Suppressor macrophage (primary cell): ENCODE results near the gene RIMS1.
A peak's percentile ranks its signal among the peaks of the same experiment; 100 is the strongest.

ENCODE experiments used
- DNase-seq, 4 experiments: peaks; one replicate each; pipeline ENCODE4 v3.0.0-alpha.2; 2020 to 2022

The RIMS1 gene

DNA sequence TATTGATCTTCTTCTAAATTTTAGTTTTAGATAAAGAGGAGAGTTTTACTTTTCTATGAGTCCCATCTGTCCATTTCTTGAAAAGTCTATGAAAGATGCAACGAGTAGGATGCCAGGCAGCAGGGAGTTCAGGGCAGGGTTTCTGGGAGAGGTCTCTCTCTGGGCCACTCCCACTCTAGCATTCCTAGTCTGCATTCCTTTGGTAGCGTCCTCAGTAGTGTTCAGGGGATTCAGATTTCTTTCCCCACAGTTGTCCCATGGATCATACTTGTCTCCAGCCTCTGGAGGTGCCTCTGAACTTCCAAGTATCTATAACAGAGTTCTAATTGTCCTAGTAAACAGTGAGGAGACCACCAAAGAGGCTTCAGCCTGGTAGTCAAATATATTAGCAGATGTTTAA is 225.3 kb downstream of the RIMS1 start:
- no peak for DNase-seq

DNA sequence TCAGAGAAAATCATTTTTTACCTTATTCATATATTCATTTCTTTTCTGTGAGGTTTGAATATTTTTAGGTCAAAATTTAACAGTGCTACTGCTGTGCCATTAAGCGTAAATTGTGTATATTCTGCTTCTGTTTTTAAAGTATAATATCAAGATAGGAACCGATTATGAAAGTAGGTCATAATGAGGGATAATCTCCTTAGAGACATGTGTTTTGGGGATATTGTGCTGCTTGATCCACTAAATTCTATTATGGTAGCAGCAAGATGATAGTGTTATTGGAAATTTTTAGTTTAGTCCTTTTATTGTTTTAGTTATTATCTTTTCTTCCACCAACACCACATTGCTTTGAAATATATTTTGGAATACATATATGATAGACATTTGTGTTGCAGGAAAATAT is 244.0 kb downstream of the RIMS1 start:
- DNase-seq, result no peak

DNA sequence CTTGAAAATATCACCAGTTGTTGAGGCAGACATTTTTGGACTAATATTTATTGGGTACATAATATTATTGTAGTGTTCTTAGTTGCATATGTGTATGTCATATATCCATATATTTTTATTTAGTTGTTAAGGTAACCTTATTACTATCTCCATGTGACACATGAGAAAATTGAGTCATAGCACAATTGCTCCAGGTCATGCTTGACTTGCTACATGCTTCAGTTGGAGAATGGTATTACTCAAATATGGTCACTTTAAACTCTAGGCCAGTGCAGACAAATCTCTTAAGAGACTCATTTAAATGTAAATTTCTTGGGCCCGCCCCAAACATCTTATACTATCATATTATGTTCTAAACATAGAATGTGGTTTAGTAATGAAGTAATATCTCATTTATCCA is 246.1 kb downstream of the RIMS1 start:
- DNase-seq, result no peak

DNA sequence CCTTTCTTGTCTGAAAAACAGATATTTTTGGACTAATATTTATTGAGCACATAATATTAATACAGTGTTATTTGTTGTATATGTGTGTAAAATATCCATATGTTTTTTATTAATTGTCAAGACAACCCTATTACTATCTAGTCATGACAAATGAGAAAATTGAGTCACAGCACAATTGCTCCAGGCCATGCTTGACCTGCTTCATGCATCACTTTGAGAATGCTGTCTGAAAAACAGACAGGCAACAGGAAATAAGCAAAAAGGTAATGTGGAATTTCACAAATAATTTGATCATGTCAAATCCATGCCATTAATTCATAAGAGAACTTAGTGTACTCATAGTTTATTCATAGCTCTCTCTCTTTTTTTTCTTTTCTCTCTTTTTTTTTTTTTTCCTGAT is 246.5 kb downstream of the RIMS1 start:
- DNase-seq, result no peak

DNA sequence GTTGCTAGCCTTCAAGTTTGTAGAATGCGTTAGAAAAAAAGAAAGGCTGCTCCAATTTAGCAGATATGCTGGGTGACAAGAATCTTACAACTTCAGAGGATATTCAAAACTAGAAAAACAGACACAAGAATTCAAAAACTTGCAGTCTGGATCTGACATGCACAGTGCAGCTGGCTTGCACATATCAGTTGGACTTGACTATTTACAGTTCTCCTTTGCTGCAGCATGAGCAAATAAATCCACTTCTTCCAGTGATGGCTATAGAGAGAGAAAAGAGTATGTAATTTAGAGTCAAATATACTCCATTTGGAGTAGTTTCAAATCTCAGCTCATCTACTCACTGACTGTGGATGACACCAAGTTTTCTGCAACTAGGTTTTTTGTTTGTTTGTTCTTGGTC is 247.0 kb downstream of the RIMS1 start:
- no peak for DNase-seq

DNA sequence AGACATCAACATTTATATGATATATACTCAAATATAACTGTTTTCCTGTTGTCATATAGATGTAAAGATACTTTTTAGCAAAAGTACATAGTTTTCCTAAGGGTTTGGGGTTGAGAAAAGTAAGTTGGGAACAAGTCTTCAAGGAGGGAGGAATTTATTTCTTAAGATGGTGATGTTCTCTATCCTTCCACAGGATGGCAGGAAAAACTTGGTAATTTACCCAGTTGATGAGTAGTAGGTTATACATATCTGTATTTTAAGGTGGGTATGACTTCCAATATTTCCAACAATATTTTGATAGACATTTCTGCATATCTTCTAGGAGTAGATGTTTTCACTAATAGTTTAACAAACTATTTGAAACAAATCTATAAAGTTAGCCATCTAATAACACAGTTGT is 254.4 kb downstream of the RIMS1 start:
- no peak for DNase-seq

DNA sequence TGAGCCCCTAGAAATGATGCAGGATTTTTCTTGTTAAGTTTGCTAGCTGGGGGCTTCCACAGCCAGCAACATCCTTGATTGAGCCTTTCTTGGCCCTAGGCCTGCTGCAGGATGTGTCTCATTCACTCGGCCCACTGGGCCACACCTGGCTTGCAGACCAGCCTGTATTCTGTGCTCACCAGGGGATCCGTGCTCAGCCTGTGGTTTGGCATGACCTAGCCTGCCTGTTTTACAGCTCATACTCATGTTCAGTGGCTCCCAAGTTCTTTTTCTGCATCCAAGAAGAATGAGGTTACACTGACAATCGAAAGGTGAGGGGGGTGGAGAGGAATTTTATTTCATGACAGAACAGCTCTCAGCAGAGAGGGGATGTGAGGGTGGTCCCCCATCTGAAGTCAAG is 263.4 kb downstream of the RIMS1 start:
- no peak for DNase-seq

DNA sequence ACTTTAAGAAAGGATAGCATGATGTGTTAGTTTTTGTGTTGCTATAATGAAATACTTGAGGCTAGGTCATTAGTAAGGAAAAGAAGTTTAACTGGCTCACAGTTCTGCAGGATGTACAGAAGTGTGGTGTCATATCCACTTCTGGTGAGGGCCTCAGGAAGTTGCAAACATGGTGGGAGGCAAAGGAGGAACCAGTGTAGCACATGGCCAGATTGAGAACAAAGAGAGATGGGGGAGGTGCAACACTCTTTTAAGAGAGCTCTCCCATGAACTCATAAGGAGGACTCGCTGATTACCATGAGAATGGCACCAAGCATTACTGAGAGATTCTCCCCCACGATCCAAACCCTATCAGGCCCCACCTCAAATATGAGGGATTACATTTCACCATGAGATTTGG is 265.4 kb downstream of the RIMS1 start:
- peak in 3 of 4 experiments; percentile 10 to 35 (median 11) for DNase-seq

DNA sequence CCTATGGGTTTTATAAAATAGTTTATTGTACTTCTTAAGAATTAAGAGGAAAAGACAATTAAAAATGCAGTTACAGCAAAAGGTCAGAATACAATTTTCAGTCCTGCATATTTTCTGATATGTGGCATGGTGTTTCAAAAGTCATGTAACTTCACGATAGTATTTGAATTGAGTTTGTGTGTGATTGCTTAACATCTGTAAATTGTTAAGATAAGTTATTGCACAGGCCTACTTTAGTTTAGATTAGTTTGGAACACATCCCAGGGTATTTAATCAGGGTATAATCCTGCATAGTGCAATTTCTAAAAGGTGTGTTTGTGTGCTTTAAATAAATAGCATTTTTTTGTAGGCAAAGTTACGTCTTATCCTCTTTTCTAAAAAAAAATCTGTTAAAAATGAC is 289.6 kb downstream of the RIMS1 start:
- no peak for DNase-seq

DNA sequence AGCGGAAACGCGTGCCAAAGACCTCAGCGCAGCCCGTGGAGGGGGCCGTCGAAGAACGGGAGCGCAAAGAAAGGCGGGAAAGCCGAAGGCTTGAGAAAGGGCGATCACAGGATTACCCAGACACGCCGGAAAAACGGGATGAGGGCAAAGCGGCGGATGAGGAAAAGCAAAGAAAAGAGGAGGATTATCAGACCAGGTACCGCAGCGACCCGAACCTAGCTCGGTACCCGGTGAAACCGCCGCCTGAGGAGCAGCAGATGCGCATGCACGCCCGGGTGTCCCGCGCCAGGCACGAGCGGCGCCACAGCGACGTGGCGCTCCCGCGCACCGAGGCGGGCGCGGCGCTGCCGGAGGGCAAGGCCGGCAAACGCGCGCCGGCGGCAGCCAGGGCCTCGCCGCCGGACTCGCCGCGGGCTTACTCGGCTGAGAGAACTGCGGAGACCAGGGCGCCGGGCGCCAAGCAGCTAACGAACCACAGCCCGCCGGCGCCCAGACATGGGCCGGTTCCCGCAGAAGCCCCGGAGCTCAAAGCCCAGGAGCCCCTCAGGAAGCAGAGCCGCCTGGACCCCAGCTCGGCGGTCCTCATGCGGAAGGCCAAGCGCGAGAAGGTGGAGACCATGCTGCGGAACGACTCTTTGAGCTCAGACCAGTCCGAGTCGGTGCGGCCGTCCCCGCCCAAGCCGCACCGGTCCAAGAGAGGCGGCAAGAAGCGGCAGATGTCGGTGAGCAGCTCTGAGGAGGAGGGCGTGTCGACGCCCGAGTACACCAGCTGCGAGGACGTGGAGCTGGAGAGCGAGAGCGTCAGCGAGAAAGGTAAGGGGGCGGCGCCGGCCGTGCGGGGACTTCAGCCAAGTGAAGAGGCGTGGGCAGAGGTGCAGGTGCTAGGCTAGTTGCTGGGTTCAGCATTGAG is 296.2 kb downstream of the RIMS1 start:
- no peak for DNase-seq

DNA sequence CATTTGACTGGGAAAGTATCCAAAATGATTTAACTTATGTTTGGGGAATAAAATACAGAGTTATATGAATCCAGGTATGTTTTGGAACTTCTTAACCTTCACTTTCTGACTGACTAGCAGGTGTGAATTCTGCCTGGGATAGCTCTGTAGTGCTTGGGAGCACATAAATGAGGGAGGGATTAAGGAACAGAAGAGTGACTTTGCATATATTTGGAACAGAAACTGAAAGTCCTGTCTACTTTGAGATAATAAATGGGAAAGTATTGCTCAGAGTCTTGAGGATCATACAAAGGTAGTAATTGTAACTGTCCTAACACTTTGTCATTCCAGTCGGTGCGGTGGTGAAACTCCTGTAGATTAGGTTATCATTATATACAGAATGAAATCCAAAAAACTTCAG is 317.6 kb downstream of the RIMS1 start:
- DNase-seq, result no peak

DNA sequence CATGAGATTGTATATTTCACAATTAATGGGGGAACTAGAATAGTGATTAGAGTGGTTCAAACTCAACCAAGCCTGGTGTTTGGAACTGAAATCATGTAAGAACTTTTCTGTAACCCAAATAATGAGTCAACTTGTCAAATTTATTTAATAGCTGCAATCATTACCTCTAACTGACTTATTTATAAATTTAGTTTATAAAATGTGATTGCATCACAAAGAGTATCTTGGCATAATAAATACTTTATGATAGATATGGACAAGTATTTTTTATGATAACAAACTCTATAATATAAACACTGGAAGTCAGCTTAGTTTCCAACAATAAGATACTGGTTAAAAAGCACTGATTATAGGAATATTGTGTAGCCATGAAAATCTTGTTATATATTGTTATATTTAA is 319.1 kb downstream of the RIMS1 start:
- DNase-seq, result no peak

DNA sequence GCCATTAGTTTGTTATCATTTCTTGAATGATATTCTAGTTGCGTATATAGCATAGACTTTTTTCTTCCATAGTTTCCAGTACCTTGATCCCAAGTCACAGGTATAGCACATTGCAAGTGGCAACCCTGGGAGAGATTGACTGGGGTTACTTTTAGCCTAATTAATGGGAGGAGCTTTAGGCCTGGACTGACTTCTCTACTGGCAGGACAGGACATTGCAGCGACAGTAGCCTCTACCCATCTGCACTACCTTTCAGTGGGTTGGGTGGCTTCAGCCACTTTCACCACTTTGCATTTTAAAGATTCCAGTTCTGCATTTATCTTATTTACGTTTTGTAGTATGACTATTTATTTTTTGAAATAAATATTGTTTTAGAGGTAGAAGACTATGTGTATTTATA is 320.3 kb downstream of the RIMS1 start:
- DNase-seq, result no peak

DNA sequence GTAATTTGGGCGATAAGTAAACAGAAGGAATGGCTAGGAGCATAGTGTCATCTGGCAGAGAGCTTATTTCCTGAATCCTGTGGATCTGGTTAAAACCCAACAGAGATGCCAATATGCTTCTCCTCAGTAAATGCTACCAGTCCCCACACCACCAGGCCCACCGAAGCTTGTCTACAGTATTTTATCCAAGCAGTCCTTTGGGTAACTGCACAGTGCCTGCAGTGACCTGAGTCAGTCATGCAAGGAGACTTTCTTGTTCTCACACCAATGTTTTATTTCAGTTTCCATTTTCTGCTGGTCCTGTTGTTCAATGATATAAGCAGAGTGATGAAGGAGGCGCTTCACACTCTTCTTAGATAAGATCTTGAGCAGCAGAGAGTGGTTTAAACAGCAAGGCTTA is 326.3 kb downstream of the RIMS1 start:
- DNase-seq, result no peak

DNA sequence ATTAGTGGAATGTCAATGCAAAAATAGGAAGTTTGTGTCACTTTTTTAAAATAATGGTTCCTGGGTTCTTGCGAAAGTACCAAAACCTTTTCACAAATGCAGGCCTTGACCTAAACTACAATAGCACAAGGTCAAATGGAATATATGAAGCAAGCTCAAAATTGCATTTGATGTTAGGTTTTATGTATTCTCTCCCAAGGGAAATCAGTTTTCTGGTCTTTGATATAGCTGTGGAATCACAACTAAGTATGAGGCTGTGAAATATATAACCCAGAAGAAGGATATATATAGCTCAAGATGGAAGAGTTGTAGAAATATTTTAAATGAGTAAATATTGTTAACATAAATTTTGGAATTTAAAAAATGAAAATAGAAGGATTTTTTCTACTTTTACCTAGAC is 327.3 kb downstream of the RIMS1 start:
- no peak for DNase-seq

DNA sequence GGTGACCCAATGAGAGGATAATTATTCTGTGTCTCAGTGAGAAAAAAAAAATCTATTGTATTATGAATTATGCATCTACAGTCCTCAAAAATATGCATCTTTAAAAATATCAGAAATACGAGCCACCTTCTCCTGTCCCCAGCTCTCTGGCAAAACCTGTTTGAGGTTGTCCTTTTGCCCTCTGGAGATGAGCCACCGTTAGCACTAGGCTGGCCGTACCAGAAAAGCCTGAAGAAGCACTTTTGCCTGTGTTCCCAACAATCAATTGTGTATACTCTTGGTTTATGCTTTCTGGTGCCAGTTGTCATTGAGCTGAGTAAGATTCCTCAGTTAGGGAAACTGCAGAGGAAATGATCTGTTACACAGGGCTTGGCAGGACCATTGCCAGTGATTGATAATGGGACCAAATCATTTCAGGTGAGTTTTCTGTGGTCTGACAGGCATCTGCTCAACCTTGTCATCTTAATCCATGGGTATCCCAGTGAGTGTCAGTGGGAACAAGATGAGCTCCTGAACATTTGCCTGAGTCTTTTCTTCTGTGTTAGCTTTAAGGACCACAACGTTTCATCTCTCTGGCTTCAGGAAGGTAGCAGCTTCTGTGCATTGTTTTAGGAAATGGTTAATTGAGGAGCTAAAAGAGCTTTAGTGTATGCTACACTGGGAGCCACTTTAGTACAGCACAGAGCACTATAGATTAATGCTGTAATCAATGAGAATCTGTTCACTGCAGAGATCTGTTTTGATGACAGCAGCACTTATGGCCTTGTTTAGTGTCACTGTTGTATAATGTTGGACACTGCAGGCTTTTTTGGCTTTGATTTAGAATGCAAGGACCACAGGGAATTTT is 330.1 kb downstream of the RIMS1 start:
- DNase-seq, result no peak

DNA sequence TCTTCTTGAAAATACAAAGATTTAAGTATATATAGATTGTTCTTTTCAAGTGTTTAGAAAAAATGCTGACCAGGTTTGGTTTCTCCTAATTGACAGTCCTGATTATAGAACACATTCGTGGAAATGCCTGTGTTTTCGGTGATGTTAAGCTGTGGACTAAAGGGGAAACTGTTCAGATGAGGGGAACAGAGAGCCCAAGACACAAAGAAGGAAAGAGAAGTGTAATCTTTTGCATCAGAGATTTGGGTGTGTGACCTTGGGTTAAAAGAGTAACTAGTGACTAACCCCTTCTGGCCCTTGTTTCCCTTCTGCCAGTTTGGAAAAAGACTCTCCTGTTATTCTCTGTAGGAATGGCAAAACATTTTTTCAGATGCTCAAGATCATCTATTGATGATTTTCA is 331.3 kb downstream of the RIMS1 start:
- DNase-seq, result no peak

DNA sequence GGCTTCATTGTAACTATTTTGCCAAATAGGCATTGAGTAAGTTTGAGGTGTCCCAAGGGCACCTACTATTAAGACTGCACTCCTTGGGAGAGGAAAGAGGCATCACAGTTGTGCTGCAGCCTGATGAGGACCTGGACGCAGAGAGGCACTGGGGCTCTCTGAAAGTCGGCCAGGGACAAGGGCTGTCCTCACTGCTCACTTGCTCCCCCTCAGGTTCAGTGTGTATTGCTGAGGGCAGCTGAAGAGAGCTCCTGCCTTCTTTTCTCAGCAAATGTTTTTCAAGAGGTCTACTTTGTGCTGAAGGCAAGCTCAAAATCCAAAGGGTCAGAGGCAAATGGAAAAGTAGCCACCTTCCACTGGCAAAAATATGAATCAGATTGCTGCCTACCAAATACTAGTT is 331.8 kb downstream of the RIMS1 start:
- no peak for DNase-seq

DNA sequence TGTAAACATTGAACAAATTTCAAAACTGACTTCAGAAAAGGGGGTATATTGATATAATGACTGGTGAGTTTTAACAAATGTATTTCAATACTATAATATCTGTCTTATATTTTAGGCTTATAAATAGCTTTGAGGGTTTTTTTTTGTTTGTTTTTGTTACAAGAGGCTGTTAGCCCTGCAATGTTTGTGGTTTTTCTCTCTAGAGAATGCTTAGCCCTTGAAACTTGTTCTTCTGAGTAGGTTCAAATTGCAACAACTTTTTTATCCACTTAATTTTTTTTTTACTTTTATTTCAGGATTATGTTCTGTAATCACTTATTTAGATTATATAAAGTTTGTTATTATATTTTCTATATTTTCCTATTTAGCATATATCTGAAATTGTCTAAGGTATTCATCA is 333.2 kb downstream of the RIMS1 start:
- DNase-seq, result no peak

DNA sequence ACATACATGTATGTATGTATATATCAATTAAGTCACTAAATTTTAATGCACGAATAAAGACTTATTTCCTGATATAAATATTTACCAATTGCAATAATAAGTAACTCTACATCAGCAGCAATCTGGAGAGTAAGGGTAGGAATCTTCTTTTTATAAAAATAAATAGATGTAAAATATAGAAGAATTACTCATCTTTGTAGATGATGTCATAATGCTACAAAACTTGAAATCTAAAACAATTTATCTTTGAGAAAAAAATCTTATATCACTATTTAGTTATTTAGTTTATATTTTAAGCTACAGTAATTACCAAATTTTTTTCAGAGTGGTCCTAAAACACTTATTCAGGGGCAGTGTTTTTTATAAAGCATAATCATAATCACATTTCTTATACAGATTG is 351.7 kb downstream of the RIMS1 start:
- no peak for DNase-seq

DNA sequence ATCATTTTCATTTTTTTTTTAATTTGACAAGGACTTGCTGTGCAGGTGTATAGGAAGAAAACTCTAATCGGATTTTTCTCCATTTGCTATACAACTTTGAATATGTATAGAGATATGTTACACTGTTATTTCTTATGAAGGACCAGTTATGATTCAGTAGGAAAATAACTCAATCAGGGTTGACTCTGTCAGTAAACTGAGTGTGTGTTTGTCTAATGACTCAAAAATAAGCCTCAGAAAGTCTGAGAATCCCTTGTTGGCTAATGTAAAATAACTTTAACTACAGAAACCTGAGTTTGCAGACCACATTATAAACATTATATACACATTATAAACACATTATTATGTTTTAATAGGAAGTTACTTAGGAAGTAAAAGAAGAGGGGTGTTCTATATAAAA is 352.6 kb downstream of the RIMS1 start:
- DNase-seq, result no peak

DNA sequence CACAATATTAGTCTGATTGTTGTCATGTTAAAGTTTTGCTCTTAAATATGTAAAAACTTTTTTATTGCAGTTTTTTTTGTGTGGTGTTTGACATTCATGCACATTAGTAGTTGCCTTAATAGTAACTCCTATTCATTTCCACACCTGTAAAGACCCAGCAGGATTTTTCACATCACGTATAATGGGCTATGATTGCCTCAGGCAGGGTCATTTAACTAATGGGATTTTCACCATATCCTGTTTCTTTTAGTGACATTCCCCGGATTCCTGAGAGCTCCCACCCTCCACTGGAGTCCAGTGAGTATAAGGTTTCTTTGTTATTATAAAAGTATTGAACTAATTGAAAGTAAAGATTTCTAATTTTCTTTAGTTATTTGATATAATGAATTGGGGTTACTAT is 359.2 kb downstream of the RIMS1 start:
- DNase-seq, result no peak

DNA sequence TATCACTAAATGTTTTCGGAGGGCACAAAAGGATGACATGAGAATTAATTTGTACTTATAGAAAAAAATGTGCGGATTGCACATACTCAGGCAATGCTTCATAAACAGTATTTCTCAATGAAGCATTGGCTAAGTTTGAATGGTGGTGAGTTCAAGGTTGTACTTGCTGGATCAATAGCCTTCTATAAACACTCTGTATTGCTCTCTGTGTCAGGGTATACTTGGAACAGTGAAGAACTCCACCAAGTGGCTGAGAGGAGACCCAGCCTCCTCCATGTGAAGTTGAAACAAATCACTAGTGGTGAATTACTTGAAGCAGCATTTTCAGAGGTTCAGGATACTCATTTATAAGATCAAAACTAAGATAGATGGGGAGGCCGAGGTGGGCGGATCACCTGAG is 360.6 kb downstream of the RIMS1 start:
- no peak for DNase-seq

DNA sequence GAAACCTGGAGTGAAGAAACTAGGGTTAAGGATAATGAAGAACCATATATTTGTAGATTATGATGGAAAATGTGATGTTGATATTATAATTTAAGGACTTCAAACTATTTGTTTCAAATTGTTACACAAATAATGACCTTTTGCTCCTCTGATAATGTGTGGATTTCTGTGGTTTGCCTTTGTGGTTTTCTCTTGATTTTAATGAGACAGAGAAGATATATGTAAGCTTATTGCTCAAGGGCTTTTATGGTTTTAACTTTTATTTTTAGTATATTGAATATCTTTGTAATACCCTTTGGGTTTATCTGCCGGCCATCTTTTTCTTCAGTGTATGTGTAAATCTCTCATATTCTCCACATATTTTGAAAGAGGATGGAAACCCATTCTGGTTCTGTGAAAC is 362.3 kb downstream of the RIMS1 start:
- no peak for DNase-seq
